ENCODE results near the gene B3GNT7. TPM values are rescaled to one million over a fixed set of nuclear protein-coding genes. Genes with fewer than 3 reads are reported as not detected.

B3GNT7 gene
- total RNA-seq, 2 experiments from 2014 or later, result 0.38 to 0.89 TPM

DNA sequence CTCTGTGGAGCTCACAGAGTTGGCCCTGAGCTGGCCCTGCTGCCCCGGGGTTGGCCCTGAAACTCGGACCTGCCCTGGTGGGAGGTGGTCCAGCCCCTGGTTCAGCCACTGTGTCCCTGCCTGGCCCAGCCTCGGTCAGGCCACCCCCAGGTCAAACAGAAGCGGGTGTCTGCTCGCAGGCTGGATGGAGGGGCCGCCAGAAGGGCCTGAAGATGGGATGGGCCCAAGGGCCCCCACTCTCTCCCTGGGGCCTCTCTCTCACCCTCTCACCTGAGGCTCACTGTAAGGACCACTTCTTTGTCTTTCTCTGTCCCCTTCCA is 25.1 kb upstream of the B3GNT7 start:
- intact Hi-C loops (cut with DNase I, micrococcal nuclease), result no loop called here
- Mint-ChIP-seq H3K4me1 (ENCODE audit: low read depth) (no peaks in the 10 kb centered on the region), H3K9me3 (no peaks in the 10 kb centered on the region), H3K4me3 (no peak overlapping the region), H3K27ac (no peak overlapping the region), H3K27me3 (no peaks in the 10 kb centered on the region), H3K36me3 (ENCODE audit: low read depth) (no peaks in the 10 kb centered on the region)
- DNase-seq (no peak), ATAC-seq (ENCODE audit: poor library complexity) (no peak)
- H3K36me3 ChIP-seq (ENCODE audit: insufficient read depth, low read length), result no peaks in the 10 kb centered on the region
- POLR2A ChIA-PET, result no interaction called here
- H3K9me3 ChIP-seq (ENCODE audit: control insufficient read depth in 1 of 2, insufficient read depth in 1 of 2, low read length in 2 of 2), result no peaks in the 10 kb centered on the region
- CTCF ChIA-PET, result no interaction called here
- TF ChIP-seq, protein P1, sequence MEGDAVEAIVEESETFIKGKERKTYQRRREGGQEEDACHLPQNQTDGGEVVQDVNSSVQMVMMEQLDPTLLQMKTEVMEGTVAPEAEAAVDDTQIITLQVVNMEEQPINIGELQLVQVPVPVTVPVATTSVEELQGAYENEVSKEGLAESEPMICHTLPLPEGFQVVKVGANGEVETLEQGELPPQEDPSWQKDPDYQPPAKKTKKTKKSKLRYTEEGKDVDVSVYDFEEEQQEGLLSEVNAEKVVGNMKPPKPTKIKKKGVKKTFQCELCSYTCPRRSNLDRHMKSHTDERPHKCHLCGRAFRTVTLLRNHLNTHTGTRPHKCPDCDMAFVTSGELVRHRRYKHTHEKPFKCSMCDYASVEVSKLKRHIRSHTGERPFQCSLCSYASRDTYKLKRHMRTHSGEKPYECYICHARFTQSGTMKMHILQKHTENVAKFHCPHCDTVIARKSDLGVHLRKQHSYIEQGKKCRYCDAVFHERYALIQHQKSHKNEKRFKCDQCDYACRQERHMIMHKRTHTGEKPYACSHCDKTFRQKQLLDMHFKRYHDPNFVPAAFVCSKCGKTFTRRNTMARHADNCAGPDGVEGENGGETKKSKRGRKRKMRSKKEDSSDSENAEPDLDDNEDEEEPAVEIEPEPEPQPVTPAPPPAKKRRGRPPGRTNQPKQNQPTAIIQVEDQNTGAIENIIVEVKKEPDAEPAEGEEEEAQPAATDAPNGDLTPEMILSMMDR (IDR thresholded peaks at IDR 0.05), result no peak
- H3K4me1 ChIP-seq (ENCODE audit: insufficient read depth, low read length), result no peaks in the 10 kb centered on the region
- no peaks in the 10 kb centered on the region for H3K27me3 ChIP-seq (ENCODE audit: control insufficient read depth in 1 of 2, insufficient read depth in 2 of 2, low read length in 2 of 2)
- H3K27ac ChIP-seq (ENCODE audit: low read depth in 1 of 2, low read length in 2 of 2), result no peak overlapping the region
- no peak overlapping the region for H3K4me3 ChIP-seq (ENCODE audit: low read length)

DNA sequence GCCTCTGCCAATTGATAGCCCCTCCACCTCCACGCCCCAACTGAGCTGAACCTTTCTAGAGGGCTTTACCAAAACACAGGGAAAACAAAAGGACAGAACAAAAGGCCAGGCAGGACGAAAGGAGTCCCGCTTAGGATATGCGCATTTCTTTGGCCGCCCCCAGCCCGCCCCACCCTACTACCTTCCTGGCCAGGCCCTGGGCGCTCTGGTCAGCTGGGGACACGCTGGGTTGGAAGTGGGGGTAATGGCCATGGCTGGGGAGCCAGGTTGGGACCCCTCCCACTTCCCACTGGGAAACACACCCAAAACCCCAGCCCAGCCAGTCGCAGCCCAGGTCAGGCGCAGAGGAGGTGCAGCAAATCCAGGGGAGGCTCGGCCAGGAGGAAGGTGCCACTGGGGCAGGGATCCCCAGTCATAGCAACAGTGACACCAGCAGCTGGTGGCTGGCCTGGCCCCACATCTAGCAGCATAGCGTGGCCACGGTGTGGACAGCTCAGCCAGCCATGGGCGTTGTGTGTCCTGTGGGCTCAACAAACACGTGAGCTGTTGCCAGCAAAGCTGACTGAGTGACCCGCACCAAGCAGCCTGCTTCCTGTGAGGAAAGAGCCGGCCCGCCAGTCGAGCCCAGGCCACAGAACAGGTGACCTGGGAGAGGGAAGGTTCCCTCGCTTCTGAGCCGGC is 24.6 kb upstream of the B3GNT7 start:
- H3K36me3 Mint-ChIP-seq (ENCODE audit: low read depth), result no peaks in the 10 kb centered on the region
- ChIA-PET CTCF (no interaction called here), POLR2A (no interaction called here)
- H3K9me3 Mint-ChIP-seq, result no peaks in the 10 kb centered on the region
- intact Hi-C loops (cut with DNase I, micrococcal nuclease), result no loop called here
- H3K27me3 Mint-ChIP-seq, result no peaks in the 10 kb centered on the region
- no peaks in the 10 kb centered on the region for H3K36me3 ChIP-seq (ENCODE audit: insufficient read depth, low read length)
- TF ChIP-seq, protein P1 (IDR thresholded peaks at IDR 0.05), result no peak
- DNase-seq (no peak), ATAC-seq (ENCODE audit: poor library complexity) (no peak)
- no peak overlapping the region for H3K27ac ChIP-seq (ENCODE audit: low read depth in 1 of 2, low read length in 2 of 2)
- no peak overlapping the region for H3K4me3 ChIP-seq (ENCODE audit: low read length)
- H3K27ac Mint-ChIP-seq, result no peak overlapping the region
- no peaks in the 10 kb centered on the region for H3K27me3 ChIP-seq (ENCODE audit: control insufficient read depth in 1 of 2, insufficient read depth in 2 of 2, low read length in 2 of 2)
- no peak overlapping the region for H3K4me3 Mint-ChIP-seq
- no peaks in the 10 kb centered on the region for H3K4me1 ChIP-seq (ENCODE audit: insufficient read depth, low read length)
- no peaks in the 10 kb centered on the region for H3K4me1 Mint-ChIP-seq (ENCODE audit: low read depth)
- no peaks in the 10 kb centered on the region for H3K9me3 ChIP-seq (ENCODE audit: control insufficient read depth in 1 of 2, insufficient read depth in 1 of 2, low read length in 2 of 2)

DNA sequence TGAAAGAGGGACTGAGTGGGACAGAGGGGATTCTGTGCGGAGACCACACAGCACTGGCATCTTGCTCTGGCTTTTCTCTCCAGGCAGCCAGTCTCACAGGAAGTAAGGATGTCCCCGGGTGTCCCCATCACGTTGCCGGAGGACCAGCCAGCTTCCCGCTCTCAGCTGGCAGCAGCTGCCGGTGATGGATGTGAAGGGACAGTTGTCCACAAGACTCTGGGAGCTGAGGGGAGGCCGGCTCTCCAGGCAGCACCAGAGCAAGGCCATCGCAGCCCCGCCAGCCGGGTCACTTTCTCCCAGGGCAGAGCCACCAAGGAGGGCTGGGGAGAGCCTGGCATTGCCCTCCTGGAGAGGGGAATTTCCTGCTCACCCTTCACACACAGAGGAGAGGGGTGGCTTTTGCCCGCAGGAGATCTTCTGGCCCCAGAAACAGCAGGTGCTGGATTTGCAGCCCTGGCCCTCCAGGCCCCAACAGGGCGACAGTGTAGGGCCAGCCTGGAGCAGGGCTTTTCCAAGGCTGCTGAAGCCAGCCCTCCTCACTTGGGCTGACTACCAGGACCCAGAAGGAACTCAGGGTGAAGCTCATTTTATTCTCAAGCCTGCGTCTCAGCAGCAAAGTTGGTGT is 24.0 kb upstream of the B3GNT7 start:
- no peak overlapping the region for H3K4me3 ChIP-seq (ENCODE audit: low read length)
- TF ChIP-seq, protein P1 (IDR thresholded peaks at IDR 0.05), result no peak
- no peaks in the 10 kb centered on the region for H3K9me3 Mint-ChIP-seq
- H3K36me3 ChIP-seq (ENCODE audit: insufficient read depth, low read length), result no peaks in the 10 kb centered on the region
- no peak for ATAC-seq (ENCODE audit: poor library complexity)
- no peak overlapping the region for H3K4me3 Mint-ChIP-seq
- intact Hi-C loops (cut with DNase I, micrococcal nuclease), result no loop called here
- ChIA-PET CTCF (no interaction called here), POLR2A (no interaction called here)
- DNase-seq, result no peak
- H3K27ac ChIP-seq (ENCODE audit: low read depth in 1 of 2, low read length in 2 of 2), result no peak overlapping the region
- H3K4me1 Mint-ChIP-seq (ENCODE audit: low read depth), result no peaks in the 10 kb centered on the region
- H3K27ac Mint-ChIP-seq, result no peak overlapping the region
- H3K36me3 Mint-ChIP-seq (ENCODE audit: low read depth), result no peaks in the 10 kb centered on the region
- H3K27me3 ChIP-seq (ENCODE audit: control insufficient read depth in 1 of 2, insufficient read depth in 2 of 2, low read length in 2 of 2), result no peaks in the 10 kb centered on the region
- H3K9me3 ChIP-seq (ENCODE audit: control insufficient read depth in 1 of 2, insufficient read depth in 1 of 2, low read length in 2 of 2), result no peaks in the 10 kb centered on the region
- H3K4me1 ChIP-seq (ENCODE audit: insufficient read depth, low read length), result no peaks in the 10 kb centered on the region
- no peaks in the 10 kb centered on the region for H3K27me3 Mint-ChIP-seq

All from CD4-positive, alpha-beta T cell (primary cell).